Muscle layer of duodenum (tissue), 2 donors: ENCODE data around the gene CCZ1.
"Not testable (repeated sequence)": the region's sequence is repeated elsewhere in the genome, so short reads cannot be mapped to it uniquely, and the experiment has no call there.

Experiments used
- H3K27ac ChIP-seq: one replicate; pipeline ENCODE4 v1.7.0; 2013; ENCODE audit warnings: mild to moderate bottlenecking, low read length
- H3K27me3 ChIP-seq: one replicate; pipeline ENCODE4 v1.7.0; 2013; ENCODE audit warnings: low read depth, mild to moderate bottlenecking, control low read depth, low read length
- H3K36me3 ChIP-seq, 2 donors: one replicate each; pipeline ENCODE4 v1.7.0; 2013; ENCODE audit warnings: low read length in 2 of 2, control low read depth in 1 of 2, mild to moderate bottlenecking in 1 of 2; ENCODE audit not compliant: insufficient read depth in 2 of 2, control insufficient read depth in 1 of 2
- H3K4me1 ChIP-seq, 2 donors: one replicate each; pipeline ENCODE4 v1.7.0; 2013; ENCODE audit warnings: low read length in 2 of 2, mild to moderate bottlenecking in 2 of 2, control low read depth in 1 of 2, moderate library complexity in 1 of 2; ENCODE audit not compliant: insufficient read depth in 2 of 2, control insufficient read depth in 1 of 2
- H3K4me3 ChIP-seq, 2 donors: one replicate each; pipeline ENCODE4 v1.7.0; 2013; ENCODE audit warnings: low read length in 2 of 2, low read depth in 1 of 2, mild to moderate bottlenecking in 1 of 2
- H3K9me3 ChIP-seq, 2 donors: one replicate each; pipeline ENCODE4 v1.7.0; 2013; ENCODE audit warnings: low read length in 2 of 2, control low read depth in 1 of 2, mild to moderate bottlenecking in 1 of 2; ENCODE audit not compliant: control insufficient read depth in 1 of 2
- donor health status: healthy.

Gene CCZ1

GRCh38 chr7:5870311-5870710 lies 28.2 kb upstream of the CCZ1 start:
- no peak overlapping the region for H3K4me3 ChIP-seq
- H3K27ac ChIP-seq = no peak overlapping the region

GRCh38 chr7:5872326-5872725 lies 26.2 kb upstream of the CCZ1 start:
- Histone ChIP-seq H3K9me3 (no peaks in the 10 kb centered on the region), H3K4me1 (no peaks in the 10 kb centered on the region), H3K36me3 (no peaks in the 10 kb centered on the region), H3K4me3 (no peak overlapping the region), H3K27ac (no peak overlapping the region), H3K27me3 (no peaks in the 10 kb centered on the region)

More at GRCh38 chr7:5870311-5870710, 28.2 kb upstream of the CCZ1 start:
- H3K9me3 ChIP-seq = no peaks in the 10 kb centered on the region
- no peaks in the 10 kb centered on the region for H3K36me3 ChIP-seq
- no peaks in the 10 kb centered on the region for H3K4me1 ChIP-seq
- no peaks in the 10 kb centered on the region for H3K27me3 ChIP-seq

GRCh38 chr7:5879591-5879990 lies 18.9 kb upstream of the CCZ1 start:
- not testable (repeated sequence) for H3K9me3 ChIP-seq, H3K27ac ChIP-seq, H3K4me3 ChIP-seq, H3K27me3 ChIP-seq, H3K4me1 ChIP-seq, H3K36me3 ChIP-seq

DNA sequence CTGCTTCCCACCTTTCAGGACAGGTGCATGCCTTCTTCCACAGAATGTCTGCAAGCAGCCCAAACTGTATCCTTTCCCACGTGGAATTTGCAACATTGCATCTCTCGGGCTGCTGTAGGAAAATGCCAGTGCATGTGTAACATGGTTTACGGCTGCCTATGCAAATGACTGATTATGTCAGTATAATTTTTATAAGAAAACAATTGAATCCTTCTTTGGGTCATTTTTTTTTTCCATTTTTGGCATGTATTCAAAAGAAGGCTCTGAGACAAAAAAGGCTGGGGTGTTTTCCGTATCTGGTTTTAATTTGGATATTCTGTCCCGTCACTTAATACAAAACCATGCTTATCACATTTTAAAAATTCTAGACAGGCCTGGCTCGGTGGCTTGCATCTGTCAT lies 18.4 kb upstream of the CCZ1 start:
- not testable (repeated sequence) for H3K27ac ChIP-seq, H3K4me1 ChIP-seq, H3K4me3 ChIP-seq, H3K36me3 ChIP-seq, H3K27me3 ChIP-seq, H3K9me3 ChIP-seq

- H3K27ac ChIP-seq, H3K9me3 ChIP-seq: not testable (repeated sequence)
These were observed 14.1 kb upstream of the CCZ1 start for GRCh38 chr7:5884431-5884830.

GRCh38 chr7:5888021-5888420 lies 10.5 kb upstream of the CCZ1 start:
- H3K4me1 ChIP-seq, H3K4me3 ChIP-seq, H3K27ac ChIP-seq: not testable (repeated sequence)

More at GRCh38 chr7:5884431-5884830, 14.1 kb upstream of the CCZ1 start:
- H3K4me3 ChIP-seq, H3K4me1 ChIP-seq, H3K27me3 ChIP-seq, H3K36me3 ChIP-seq: not testable (repeated sequence)

DNA sequence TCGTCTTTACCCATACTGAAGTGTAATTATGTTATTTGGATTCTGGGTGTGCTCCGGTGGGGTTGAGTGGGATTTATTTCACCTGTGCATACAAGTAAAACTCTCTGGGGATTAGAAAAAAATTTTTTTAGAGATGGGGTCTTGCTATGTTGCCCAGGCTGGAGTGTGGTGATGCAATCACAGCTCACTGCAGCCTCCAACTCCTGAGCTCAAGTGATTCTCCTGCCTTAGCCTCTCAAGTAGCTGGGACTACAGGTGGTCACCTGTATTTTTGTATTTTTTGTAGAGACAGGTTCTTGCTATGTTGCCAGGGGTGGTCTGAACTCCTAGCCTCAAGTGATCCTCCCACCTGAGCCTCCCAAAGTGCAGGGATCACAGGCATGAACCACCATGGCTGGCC lies 8.3 kb upstream of the CCZ1 start:
- not testable (repeated sequence) for H3K4me3 ChIP-seq, H3K27ac ChIP-seq, H3K27me3 ChIP-seq, H3K36me3 ChIP-seq, H3K9me3 ChIP-seq, H3K4me1 ChIP-seq

More at GRCh38 chr7:5888021-5888420, 10.5 kb upstream of the CCZ1 start:
- H3K36me3 ChIP-seq, H3K27me3 ChIP-seq, H3K9me3 ChIP-seq: not testable (repeated sequence)

GRCh38 chr7:5892498-5892897 lies 6.0 kb upstream of the CCZ1 start:
- Histone ChIP-seq H3K4me3 (no peak overlapping the region), H3K27me3 (no peaks in the 10 kb centered on the region), H3K27ac (no peak overlapping the region), H3K4me1 (no peaks in the 10 kb centered on the region), H3K9me3 (no peaks in the 10 kb centered on the region), H3K36me3 (no peaks in the 10 kb centered on the region)

- H3K4me3 ChIP-seq, H3K36me3 ChIP-seq: not testable (repeated sequence)
These were observed 1.1 kb upstream of the CCZ1 start for GRCh38 chr7:5897369-5897919.

GRCh38 chr7:5903002-5903401 lies 4.5 kb downstream of the CCZ1 start:
- H3K36me3 ChIP-seq, H3K4me3 ChIP-seq, H3K27me3 ChIP-seq, H3K27ac ChIP-seq, H3K9me3 ChIP-seq, H3K4me1 ChIP-seq: not testable (repeated sequence)

More at GRCh38 chr7:5897369-5897919, 1.1 kb upstream of the CCZ1 start:
- not testable (repeated sequence) for H3K9me3 ChIP-seq, H3K4me1 ChIP-seq, H3K27ac ChIP-seq, H3K27me3 ChIP-seq

DNA sequence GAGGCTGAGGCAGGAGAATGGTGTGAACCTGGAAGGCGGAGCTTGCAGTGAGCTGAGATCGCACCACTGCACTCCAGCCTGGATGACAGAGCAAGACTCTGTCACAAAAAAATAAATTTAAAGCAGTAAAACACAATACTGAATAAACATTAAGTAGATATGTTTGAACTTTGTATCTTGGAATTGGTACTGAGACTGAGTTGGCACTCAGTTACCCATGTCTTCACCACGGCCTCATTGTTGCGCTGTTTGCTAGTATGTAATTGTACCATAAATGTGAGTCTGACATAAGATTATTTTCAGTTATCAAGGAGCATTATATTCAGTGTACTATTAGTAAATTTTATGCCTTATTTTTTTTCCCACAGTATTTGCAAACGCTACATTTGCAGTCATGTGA lies 6.2 kb downstream of the CCZ1 start:
- H3K36me3 ChIP-seq, H3K4me1 ChIP-seq, H3K27ac ChIP-seq, H3K27me3 ChIP-seq, H3K4me3 ChIP-seq, H3K9me3 ChIP-seq: not testable (repeated sequence)

DNA sequence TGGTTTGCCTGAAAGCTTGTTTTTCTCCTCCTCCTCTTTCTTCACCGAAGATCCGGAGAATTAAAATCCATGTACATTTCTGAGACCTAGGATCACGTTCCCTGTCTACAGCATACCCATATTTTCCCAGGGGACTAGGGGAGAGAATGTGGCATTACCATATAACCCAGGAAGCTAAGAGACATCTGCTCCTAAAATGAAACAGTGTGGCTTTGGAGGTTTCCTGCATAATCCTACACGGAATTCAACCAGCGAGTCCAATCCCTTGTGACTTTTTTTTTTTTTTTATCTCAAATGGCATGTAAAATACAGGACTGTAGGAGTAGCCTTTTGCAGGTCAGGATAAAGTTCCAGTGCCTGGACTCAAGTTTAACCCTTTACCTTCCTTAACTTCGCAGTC lies 10.3 kb downstream of the CCZ1 start:
- H3K4me3 ChIP-seq = not testable (repeated sequence)

More for the DNA sequence above, 10.3 kb downstream of the CCZ1 start:
- H3K27ac ChIP-seq, H3K9me3 ChIP-seq, H3K4me1 ChIP-seq, H3K27me3 ChIP-seq: not testable (repeated sequence)
- H3K36me3 ChIP-seq = peaks cover 0 to 14% of the 10 kb centered on the region in 2 donors
